Muscle of back (tissue), 11 donors: ENCODE data around the gene AWAT2. TPM values are rescaled to one million over a fixed set of nuclear protein-coding genes. Genes with fewer than 3 reads are reported as not detected.

Experiments
- DNase-seq, 3 donors: peaks; one replicate each; pipeline versions ENCODE4 v3.0.0 to v3.0.0-alpha.2; 2013
- polyA plus RNA-seq, 10 donors: library from polyadenylated mRNA; unstranded; fragments of 120-200 nt; gene quantifications; one replicate each; pipeline ENCODE4 v1.2.1, GENCODE V29; 2013; ENCODE audit not compliant: insufficient read length in 10 of 10

AWAT2 gene
- polyA plus RNA-seq, 10 donors, result 0.07 TPM; not detected in 9

DNA sequence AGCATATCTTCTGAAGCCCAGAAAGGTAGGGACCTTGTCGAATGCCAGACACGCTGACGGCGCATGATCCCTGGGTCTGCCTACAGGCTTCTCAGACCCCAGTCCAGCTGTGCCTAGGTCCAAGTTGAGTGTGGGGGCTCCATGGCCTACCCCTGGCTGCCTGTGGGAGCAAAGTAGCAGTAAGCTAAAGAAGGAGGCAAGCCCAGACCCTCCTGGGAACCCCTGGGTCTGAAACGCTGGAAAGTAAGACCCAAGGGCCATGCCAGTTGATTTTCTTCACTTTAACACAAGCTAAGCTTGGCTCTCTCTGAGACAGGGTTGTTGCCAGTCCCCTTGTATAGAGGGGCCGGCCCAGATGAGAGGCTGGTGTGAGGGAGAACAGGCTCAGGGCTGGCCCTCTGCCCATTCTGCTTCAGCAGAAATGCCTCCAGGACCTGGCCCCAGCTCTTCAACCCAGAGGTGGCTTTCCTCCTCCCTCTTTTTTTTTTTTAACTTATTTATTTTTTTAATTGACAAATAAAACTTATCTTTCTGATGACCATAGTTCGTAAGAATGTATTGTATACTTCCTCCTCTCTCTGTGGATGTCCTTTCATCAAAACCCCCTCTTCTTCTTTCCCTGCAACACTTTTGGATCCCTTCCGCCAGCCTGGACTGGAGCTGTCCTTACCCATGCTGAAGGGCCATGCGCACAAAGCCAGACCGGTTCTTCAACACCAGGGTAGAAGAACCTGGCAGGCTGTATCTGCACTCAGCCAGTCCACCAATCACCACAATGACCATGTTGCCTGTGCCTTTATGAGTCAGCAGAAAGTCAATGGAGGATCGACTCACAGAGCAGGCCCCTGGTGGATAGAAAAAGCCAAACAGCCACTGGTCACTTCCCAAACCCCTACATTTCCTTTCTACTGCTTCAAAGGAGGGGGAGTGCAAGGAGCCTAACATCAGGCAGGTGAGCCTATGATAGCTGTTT, 7.1 kb downstream of the AWAT2 start:
- no peak for DNase-seq

DNA sequence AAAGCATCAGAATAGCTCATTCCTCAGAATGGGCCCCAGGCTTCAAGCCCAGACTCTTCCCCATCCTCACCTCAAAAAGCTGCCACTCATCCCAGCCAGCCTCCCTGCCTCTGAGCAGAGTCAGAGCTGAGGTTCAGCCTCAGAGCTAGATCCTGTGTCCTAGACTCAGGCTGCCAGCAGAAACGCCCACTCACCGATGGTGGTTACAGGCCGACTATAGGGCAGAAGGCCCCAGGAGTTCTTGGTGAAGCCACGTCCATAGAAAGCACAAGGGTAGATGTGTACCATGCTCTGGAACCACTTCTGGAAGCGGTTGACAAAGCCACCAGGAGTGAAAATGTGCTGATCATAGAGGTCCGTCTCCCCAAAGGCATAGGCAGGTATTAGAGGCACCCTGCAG, 7.7 kb downstream of the AWAT2 start:
- no peak for DNase-seq

DNA sequence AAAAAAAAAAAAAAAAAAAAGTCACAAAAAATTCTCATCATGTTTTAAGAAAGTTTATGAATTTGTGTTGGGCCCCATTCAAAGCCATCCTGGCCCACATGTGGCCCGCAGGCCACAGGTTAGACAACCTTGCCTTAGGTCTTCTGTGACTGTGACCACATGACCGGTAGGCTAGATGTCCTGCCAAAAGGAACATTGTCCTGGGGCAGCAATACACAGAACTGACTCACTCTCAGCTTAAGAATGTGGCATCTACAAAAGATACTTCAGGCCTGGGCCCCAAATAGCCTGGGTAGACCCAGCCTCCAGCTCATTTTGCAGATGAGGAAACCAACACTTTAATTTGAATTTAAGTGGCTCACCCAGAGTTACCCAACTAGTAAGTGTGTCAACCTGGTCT, 10.0 kb downstream of the AWAT2 start:
- DNase-seq, result no peak

DNA sequence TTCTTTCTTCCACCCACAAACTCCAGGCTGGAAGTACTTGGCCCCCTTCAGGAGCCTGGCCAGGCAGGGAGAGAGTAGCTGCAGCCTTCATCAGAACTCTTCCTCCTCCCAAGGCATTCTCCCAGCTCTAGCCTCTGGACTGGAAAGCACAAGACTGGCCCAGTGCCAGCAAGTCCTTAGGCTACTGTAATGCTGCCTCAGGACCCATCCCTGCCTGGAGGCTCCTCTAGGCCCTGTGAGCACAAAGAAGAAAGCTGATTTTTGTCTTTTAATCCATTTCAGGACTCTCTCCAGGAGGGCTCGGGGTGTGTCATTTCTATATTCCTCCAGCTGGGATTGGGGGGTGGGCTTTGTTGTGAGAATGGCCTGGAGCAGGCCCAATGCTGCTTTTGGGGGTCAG, 10.8 kb downstream of the AWAT2 start:
- DNase-seq, result no peak

DNA sequence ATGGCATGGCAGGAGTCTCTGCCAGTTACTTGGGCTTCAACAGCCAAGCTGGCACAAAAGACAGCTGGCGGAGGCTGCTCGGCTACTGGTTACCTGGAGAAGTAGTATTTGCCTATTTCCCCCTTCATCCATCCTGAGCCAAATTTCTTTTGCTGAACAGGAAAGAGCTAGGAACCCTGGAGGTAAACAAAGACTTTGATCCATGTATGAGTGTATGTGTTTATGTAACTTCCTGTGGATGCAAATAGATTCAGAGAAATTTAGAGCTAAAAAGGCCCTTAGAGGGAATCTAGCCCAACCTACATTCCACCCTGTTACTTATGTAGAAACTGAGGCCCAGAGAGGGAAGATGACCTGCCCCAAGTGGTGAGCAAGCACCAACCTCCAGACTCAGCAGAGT, 11.2 kb downstream of the AWAT2 start:
- DNase-seq, result no peak

DNA sequence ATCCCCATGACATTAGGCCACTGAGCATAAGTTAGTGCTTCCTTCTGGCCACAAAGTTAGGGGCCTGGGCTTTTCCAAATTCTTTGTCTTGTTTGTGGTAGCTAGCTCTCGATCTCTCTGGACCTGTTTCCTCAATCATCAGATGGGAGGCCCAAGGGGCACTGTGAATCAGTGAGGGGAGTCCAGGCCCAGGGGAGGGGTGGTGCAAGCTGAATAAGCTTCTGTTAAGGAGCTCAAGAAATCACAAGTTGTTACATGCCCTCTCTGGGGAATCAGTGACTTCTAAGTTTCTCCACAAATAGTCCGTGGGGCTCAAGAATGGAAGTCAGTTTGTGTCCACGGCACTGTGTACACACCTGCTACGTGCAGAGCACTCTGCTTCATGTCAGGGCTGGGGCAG, 15.1 kb downstream of the AWAT2 start:
- DNase-seq, result no peak

DNA sequence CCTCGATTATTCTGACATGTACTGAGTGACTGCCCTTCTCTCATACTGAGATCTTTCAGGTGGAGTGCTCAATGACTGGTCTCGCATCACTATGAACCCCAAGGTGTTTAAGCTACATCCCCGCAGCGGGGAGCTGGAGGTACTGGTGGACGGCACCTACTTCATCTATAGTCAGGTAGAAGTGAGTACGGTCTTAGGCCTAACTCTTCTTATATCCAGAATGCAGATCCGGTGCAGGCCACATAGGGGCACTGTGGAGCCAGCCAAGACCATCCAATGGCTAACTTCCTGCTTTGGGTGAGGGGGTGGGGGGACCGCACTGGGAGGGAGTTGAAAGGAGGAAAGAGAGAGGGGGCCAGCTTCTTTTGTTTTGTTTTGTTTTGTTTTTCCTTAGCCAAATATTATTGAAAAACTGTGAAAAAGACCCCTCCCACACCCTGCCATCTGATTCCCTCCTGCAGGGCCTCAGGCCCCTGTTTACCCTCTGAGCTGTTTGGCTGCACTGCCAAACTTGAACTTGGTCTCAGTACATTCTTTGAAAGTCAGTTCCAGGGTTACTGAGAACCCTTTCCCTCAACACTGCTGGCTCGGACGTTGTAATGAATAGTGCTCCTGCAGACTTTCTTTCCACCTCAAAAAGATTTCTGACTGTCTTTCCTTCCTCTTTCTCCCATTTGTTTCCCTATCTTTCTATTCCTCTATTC, 16.2 kb downstream of the AWAT2 start:
- no peak for DNase-seq

DNA sequence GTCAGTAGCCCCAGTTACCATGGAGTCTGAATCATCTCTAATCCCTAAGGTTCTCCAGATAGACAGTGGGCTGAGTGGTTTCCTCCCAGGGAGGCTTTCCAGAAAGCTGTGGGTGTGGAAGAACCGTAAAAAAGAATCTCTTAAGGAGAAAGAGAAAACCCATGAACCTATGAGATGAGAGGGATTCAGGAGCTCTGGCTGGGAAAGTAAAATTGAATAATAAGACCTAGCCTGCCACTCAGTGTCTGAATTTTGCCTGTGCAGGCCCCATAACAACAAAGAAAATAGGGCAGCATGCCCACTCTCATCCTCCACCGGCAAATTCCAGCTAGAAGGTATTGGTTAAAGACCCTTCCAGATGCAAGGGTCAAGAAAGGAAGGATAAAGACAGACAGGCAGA, 16.9 kb downstream of the AWAT2 start:
- peak in 1 of 3 donors; percentile 21 for DNase-seq

DNA sequence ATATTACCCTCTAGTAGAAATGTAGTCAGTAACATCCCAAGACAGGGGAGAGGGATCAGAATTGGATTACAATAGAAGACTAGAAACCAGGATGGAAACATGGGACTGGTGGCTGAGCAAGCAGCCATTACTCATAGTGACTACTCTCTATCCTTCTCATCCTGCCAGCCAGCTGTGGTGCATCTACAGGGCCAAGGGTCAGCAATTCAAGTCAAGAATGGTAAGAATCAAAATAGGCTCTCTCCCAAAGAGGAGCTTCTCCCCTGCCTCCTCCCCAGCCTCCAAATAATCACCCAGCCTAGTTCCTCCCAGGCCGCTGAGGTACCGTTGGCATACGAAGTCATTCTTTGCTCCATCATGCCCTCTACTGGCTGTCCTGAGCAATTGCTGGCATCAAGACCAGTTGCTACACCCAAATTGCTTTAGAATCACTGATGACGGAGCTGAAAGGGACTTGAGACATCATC, 19.4 kb downstream of the AWAT2 start:
- DNase-seq, result peak; percentile 34 to 76 (median 63)

DNA sequence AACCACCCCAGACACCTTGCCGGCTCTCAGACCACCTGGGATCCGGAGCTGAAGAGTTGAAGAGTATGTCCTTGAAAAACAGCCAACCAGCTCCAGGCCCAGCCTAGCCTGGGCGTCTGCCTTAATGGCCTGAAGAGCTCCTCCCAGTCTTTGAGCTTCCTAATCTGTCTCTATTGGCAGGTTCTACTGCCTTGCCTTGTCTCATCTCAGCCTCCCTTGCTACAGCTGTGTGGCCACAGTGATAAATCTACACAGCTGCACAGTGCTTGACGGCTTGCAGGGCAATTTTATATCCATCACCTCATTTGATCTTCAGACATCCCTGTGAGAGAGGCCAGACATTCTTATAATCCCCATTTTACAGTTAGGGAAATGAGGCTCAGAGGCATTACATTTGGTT, 19.9 kb downstream of the AWAT2 start:
- DNase-seq, result peak in 1 of 3 donors; percentile 41

DNA sequence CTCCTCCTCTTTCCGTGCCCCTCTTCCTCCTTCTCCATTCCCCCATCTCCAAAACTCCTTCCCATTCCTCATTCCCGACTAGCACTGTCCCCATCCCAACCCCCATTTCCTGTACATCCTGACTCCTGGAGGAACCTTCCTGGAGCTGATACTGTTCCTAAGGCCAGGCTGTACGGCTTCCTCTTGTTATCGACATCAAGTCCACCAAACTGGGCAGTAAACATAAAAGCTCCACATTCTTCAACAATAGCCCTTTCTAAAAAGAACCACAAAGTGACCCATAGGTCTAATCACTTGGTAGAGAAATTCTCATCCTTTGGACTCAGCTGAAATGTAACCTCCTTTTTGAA, 22.9 kb downstream of the AWAT2 start:
- no peak for DNase-seq

DNA sequence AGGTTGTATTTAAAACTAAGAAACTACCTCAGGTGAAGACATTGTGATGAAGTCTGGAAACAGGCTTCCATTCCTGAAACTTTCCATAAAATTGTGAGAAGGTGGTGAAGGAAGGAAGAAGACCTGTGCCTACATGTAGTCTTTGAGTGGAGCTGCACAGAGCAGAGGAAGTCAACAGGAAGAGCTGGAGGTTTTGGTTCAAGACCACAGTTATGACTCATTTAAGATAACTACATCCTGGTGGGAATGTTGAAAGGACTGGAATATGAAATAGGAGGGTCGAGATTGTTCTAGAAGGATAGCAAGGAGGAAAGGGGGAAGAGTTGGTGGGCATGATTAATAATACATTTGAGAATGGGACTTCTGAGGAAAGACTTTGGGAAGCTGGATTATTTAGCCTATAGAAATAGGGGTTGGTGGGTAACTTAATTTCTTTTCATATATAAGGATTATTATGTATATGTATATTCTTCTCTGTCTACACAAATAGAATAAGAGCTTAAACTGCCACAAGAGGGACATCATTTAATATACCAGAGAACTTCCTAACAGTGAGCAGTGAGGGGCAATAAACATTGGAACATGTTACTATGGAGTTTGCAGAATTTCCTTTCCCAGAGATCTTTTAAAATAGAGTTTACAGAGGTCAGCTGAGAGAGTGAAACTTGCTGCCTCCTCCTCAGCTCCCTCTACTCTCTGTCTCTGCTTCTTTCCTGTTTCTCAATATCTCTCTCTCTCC, 23.5 kb downstream of the AWAT2 start:
- no peak for DNase-seq

DNA sequence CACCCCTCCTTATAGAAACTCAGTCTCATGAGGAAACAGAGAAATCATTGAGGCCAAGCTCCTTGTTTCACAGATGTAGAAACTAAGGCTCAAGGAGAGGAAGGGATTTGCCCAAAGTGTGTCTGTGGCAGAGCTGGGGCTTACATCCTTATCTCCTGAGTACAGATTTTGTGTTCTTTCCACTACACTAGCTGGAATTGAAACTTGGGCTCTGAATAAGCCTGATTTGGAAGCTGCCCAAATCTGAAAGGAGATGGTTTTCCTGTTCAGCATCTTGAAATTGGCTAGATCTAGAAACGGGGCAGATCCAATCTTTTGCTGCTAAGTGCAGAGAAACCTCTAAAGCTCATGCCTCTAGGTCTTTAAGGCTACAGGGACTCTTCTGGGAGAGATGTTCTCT, 24.3 kb downstream of the AWAT2 start:
- peak in 2 of 3 donors; percentile 27 to 51 for DNase-seq

DNA sequence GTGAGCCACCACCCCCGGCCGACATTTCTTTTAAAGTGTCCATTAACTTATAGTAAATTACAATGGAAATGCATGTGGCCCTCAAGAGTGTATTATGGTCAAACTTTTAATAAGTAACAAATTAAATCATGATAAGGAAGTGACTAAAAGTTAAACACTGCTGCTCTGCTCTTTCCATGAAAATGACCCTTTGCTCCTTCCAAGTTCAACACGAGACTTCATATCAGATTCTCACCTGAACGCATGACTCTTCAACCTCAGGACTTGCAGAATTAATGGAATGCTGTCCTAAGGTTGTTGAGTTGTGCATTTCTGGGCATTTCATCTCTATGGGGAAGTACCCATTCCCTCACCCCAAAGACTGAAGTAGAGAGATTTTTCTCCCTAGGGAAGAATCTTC, 27.1 kb downstream of the AWAT2 start:
- no peak for DNase-seq

DNA sequence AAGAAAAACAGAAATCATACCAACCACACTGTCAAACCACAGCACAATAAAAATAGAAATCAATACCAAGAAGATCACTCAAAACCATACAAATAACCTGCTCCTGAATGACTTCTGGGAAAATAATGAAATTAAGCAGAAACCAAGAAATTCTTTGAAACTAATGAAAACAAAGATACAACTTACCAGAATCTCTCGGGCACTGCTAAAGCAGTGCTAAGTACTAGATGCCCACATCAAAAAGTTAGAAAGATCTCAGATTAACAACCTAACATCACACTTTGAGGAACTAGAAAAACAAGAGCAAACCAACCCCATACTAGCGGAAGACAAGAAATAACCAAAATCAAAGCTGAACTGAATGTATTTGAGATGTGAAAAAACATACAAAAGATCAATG, 33.2 kb downstream of the AWAT2 start:
- no peak for DNase-seq

DNA sequence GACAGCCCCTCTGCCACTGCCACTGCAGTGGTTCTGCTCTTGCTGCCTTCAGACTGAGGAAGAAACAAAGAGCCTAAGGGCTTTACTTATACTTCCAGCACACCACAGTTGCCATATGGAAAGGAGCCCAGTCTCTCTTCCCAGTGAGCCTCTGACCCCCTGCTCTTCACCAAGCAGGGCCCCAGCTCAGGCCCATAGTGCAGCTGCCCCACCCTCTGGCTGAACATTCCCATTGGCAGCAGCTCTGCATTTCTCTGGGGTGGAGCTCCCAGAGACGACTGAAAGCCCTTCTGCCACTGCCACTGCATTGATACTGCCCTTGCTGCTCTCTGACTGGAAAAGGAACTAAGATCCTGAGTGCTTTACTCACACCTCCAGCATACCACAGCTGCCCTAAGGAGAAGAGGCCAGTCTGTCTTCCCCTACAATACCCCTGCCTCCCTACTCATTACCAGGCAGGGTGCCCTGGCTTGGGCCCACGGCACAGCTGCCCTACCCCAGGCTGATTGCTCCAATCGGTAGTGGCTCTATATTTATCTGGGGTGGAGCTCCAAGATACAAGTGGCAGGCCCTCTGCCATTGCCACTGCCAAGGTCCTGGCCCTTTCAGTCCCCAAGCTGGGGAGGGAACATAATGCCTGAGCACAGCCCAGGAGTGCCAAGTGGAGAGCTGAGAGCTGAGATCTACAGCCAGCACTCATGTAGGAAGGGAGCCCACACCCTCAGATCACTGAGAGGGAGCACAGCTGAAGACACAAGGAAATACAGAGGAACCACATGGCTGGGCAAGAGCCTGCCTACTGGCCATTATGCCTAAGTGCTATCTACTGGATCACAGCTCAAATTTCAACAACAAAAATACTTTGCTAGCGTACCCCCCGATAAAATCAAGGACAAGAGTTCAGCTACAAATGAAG, 36.0 kb downstream of the AWAT2 start:
- peak in 1 of 3 donors; percentile 51 for DNase-seq

DNA sequence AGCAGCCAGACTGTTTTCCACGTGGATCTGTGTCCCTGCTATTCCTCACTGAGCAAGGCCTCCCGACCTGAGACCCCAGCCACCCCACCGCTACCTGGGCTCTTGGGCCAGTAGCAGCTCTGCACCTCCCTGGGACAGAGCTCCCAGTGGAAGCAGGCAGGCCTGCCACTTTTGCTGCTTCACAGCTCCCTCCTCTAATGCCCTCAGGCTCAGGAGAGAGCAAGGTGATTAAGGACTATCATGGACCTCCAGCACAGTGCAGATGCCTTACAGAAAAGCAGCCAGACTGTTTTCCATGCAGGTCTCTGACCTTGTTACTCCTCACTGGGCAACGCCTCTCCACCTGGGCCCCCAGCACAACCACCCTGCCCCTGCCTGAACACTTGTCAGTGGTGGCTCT, 37.0 kb downstream of the AWAT2 start:
- no peak for DNase-seq

DNA sequence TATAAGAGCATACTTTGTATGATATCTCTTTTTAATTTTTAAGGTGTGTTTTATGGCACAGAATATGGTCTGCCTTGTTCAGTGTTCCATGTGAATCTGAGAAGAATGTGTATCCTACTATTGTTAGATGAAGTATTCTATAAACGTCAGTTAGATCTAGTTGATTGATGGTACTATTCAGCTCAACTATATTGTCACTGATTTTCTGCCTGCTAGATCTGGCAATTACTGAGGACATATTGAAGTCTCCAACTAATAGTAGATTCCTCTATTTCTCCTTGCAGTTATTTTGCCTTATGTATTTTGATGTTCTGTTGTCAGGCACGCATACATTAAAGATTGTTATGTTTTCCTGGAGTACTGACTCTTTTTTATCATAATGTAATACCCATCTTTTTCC, 39.8 kb downstream of the AWAT2 start:
- no peak for DNase-seq

DNA sequence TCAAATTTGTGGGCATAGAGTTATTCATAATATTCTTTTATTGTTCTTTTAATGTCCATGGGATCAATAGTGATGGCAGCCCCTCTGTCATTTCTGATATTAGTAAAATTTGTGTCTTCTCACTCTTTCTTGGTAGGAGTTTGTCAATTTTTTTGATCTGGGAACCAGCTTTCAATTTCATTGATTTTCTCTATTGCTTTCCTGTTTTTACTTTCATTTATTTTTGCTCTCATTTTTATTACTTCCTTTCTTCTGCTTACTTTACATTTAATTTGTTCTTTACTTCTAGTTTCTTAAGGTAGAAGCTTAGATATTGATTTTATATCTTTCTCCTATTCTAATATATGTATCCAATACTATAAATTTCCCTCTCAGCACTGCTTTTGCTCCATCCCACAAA, 40.7 kb downstream of the AWAT2 start:
- DNase-seq, result no peak

DNA sequence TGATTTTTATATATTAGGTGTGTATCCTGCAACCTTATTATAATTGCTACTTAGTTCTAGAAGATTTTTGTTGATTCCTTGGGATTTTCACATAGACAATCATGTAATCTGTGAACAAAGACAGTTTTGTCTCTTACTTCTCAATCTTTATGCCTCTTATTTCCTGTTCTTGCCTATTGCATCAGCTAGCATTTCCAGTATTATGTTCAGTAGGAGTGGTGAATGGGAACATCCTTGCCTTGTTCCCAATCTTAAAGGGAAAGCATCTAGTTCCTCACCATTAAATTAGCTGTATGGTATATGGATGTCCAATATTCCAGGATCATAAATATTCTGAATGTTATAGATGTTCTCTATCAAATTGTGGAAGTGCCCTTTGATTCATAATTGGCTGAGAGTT, 41.8 kb downstream of the AWAT2 start:
- no peak for DNase-seq

DNA sequence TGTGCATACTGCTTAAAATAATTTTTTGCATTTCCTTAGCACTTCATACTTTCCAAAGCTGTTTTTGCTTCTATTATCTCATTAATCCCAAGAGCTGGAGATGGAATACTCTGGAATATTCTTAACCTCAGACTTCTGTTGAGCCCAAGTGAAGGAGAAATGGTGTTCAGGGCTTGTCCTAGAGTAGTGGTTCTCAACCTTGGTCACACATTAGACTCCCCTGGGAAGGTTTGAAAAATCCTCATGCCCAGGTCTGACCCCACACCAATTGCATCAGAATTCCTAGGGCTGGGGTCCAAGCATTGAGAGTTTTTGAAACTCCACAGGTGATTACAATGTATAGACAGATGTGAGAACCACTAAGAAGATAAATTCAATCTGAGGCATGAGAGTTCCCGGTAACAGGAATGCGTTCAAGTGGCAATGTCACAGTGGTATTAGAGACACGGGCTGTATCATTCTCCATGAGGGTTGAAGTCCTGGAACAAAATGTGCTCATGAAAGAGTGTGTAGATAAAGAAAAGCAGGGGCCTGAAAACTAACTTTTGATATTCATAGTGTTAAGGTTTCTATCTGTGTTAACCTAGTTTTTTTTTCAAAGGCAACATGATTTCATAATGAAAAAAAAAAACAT, 47.9 kb downstream of the AWAT2 start:
- DNase-seq, result no peak
